Neural cell (in vitro differentiated cells): Measurements from ENCODE around the gene PCCA. TPM values are rescaled to one million over a fixed set of nuclear protein-coding genes. Genes with fewer than 3 reads are reported as not detected.
A peak's percentile ranks its signal among the peaks of the same experiment; 100 is the strongest.

Experiments
- H2AFZ ChIP-seq: fragments of 200-600, 300-800 bp; sonication (generic), shearing (Covaris generic); 2 replicates; pipeline ENCODE4 v1.6.0; 2014; ENCODE audit warnings: low read depth, mild to moderate bottlenecking, antibody characterized with exemption, low read length, moderate library complexity
- H3F3A ChIP-seq: fragments of 200-600 bp; shearing (Covaris generic); 2 replicates; pipeline ENCODE4 v1.6.1; 2016; ENCODE audit warnings: mild to moderate bottlenecking, moderate library complexity, mixed read lengths, antibody characterized with exemption, low read length; ENCODE audit not compliant: insufficient read depth, poor library complexity, severe bottlenecking
- H3K27ac ChIP-seq: fragments of 200-600, 300-800 bp; sonication (generic), shearing (Covaris generic); 2 replicates; pipeline ENCODE4 v1.5.1; 2014; ENCODE audit warnings: mild to moderate bottlenecking, low read length, moderate library complexity
- H3K27me3 ChIP-seq: fragments of 300-800, 200-600 bp; sonication (generic), shearing (Covaris generic); 2 replicates; pipeline ENCODE4 v1.6.0; 2014; ENCODE audit warnings: mild to moderate bottlenecking, low read depth, low read length, moderate library complexity; ENCODE audit not compliant: insufficient read depth
- H3K36me3 ChIP-seq: fragments of 300-800, 200-600 bp; sonication (generic), shearing (Covaris generic); 2 replicates; pipeline ENCODE4 v1.5.1; 2014; ENCODE audit warnings: mild to moderate bottlenecking, antibody characterized with exemption, low read length, moderate library complexity; ENCODE audit not compliant: insufficient read depth
- H3K4me2 ChIP-seq: fragments of 300-800, 200-600 bp; sonication (generic), shearing (Covaris generic); 2 replicates; pipeline ENCODE4 v1.6.0; 2014; ENCODE audit warnings: mild to moderate bottlenecking, low read length
- H3K4me3 ChIP-seq: fragments of 300-800, 200-600 bp; sonication (generic), shearing (Covaris generic); 2 replicates; pipeline ENCODE4 v1.5.1; 2014; ENCODE audit warnings: mild to moderate bottlenecking, low read length, moderate library complexity
- H3K79me2 ChIP-seq: fragments of 200-600 bp; shearing (Covaris generic); replicated peaks from 2 replicates; pipeline ENCODE4 v1.6.0; 2014; ENCODE audit warnings: mild to moderate bottlenecking, low read length, moderate library complexity; ENCODE audit not compliant: insufficient read depth
- H3K9ac ChIP-seq: fragments of 300-800, 200-600 bp; sonication (generic), shearing (Covaris generic); 2 replicates; pipeline ENCODE4 v1.6.1; 2016; ENCODE audit warnings: mild to moderate bottlenecking, low read length, mixed read lengths
- H3K9me2 ChIP-seq: fragments of 200-600 bp; shearing (Covaris generic); 2 replicates; pipeline ENCODE4 v1.6.1; 2016; ENCODE audit warnings: mild to moderate bottlenecking, low read length, mixed read lengths; ENCODE audit not compliant: insufficient read depth
- H3K9me3 ChIP-seq: fragments of 200-600, 300-800 bp; sonication (generic), shearing (Covaris generic); 2 replicates; pipeline ENCODE4 v1.6.1; 2016; ENCODE audit warnings: mild to moderate bottlenecking, mixed run types, low read length, moderate library complexity, mixed read lengths
- H4K20me1 ChIP-seq: fragments of 200-600 bp; shearing (Covaris generic); 2 replicates; pipeline ENCODE4 v1.6.1; 2016; ENCODE audit warnings: mild to moderate bottlenecking, mixed run types; ENCODE audit not compliant: insufficient read depth
- EP300 ChIP-seq: fragments of 450-650 bp; conservative IDR thresholded peaks from 2 replicates; pipeline ENCODE4 v1.6.1; 2014; ENCODE audit warnings: antibody characterized with exemption, mild to moderate bottlenecking, moderate library complexity; ENCODE audit not compliant: poor library complexity, severe bottlenecking
- EZH2 ChIP-seq: fragments of 200-600, 300-800 bp; shearing (Covaris generic), sonication (generic); IDR thresholded peaks from 2 replicates; pipeline ENCODE4 v1.6.1; 2014; ENCODE audit warnings: antibody characterized with exemption, low read length, borderline replicate concordance, mild to moderate bottlenecking; ENCODE audit not compliant: insufficient read depth, poor library complexity, severe bottlenecking
- MXI1 ChIP-seq: fragments of 450-650 bp; conservative IDR thresholded peaks from 2 replicates; pipeline ENCODE4 v1.6.1; 2014; ENCODE audit warnings: antibody characterized with exemption, mild to moderate bottlenecking; ENCODE audit not compliant: poor library complexity, severe bottlenecking
- POLR2AphosphoS5 ChIP-seq: IDR thresholded peaks from 2 replicates; pipeline ENCODE4 v1.6.1; 2012
- RAD21 ChIP-seq: fragments of 450-650 bp; conservative IDR thresholded peaks from 2 replicates; pipeline ENCODE4 v1.6.1; 2014; ENCODE audit warnings: antibody characterized with exemption, mild to moderate bottlenecking, moderate library complexity
- SMC3 ChIP-seq: fragments of 450-650 bp; conservative IDR thresholded peaks from 2 replicates; pipeline ENCODE4 v1.6.1; 2014; ENCODE audit warnings: antibody characterized with exemption, mild to moderate bottlenecking, moderate library complexity; ENCODE audit not compliant: poor library complexity
- TAF1 ChIP-seq: IDR thresholded peaks from 2 replicates; pipeline ENCODE4 v1.6.1; 2012; ENCODE audit warnings: low read depth
- polyA plus RNA-seq: library from polyadenylated mRNA; depleted of rRNA; stranded (reverse); fragments of >200 nt; gene quantifications from 2 replicates; pipeline ENCODE4 v1.2.3, GENCODE V29; 2014
- TF ChIP-seq, protein P1 (sequence below): fragments of 450-650 bp; IDR thresholded peaks from 2 replicates; pipeline ENCODE4 v1.5.1; 2014; ENCODE audit warnings: antibody characterized with exemption, mild to moderate bottlenecking, moderate library complexity; ENCODE audit not compliant: poor library complexity, severe bottlenecking
- TF ChIP-seq, protein P2 (sequence below): IDR thresholded peaks from 2 replicates; pipeline ENCODE4 v1.6.1; 2012; ENCODE audit warnings: borderline replicate concordance

Gene PCCA
- polyA plus RNA-seq, 1 donor from 2014 or later, result 17.0 TPM

DNA sequence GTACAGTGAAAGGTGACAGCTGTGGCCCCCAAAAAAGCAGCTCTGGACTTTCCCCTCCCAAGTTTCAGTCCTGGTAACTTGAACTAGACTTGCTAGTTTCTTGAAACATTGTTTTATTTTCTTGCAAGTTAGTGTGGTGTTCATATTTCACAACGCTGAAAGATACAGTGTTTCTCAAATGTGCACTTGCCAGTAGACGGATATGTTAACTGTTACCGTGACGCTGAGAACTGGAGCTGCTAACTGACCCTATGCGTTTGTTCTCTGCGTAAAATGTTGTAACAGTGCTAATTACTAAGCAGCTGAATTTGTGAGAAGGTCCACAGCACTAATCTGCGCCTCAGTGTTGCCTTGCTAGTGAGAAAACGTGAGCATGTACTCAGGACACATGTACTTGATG lies 420.1 kb downstream of the PCCA start:
- Histone ChIP-seq H3K9ac (no peak overlapping the region), H2AFZ (no peak overlapping the region), H4K20me1 (no peaks in the 10 kb centered on the region), H3K4me3 (no peak overlapping the region), H3F3A (peaks cover 3% of the 10 kb centered on the region), H3K36me3 (no peaks in the 10 kb centered on the region), H3K79me2 (no peaks in the 10 kb centered on the region), H3K27me3 (no peaks in the 10 kb centered on the region), H3K27ac (no peak overlapping the region), H3K9me2 (no peaks in the 10 kb centered on the region), H3K9me3 (no peaks in the 10 kb centered on the region), H3K4me2 (no peak overlapping the region)
- TF ChIP-seq SMC3, result no peak
- TF ChIP-seq, protein P1, sequence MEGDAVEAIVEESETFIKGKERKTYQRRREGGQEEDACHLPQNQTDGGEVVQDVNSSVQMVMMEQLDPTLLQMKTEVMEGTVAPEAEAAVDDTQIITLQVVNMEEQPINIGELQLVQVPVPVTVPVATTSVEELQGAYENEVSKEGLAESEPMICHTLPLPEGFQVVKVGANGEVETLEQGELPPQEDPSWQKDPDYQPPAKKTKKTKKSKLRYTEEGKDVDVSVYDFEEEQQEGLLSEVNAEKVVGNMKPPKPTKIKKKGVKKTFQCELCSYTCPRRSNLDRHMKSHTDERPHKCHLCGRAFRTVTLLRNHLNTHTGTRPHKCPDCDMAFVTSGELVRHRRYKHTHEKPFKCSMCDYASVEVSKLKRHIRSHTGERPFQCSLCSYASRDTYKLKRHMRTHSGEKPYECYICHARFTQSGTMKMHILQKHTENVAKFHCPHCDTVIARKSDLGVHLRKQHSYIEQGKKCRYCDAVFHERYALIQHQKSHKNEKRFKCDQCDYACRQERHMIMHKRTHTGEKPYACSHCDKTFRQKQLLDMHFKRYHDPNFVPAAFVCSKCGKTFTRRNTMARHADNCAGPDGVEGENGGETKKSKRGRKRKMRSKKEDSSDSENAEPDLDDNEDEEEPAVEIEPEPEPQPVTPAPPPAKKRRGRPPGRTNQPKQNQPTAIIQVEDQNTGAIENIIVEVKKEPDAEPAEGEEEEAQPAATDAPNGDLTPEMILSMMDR, result no peak
- no peak for TF ChIP-seq MXI1
- no peak for TF ChIP-seq EZH2
- TF ChIP-seq EP300, result no peak
- no peak for TF ChIP-seq POLR2AphosphoS5
- TF ChIP-seq, protein P2, sequence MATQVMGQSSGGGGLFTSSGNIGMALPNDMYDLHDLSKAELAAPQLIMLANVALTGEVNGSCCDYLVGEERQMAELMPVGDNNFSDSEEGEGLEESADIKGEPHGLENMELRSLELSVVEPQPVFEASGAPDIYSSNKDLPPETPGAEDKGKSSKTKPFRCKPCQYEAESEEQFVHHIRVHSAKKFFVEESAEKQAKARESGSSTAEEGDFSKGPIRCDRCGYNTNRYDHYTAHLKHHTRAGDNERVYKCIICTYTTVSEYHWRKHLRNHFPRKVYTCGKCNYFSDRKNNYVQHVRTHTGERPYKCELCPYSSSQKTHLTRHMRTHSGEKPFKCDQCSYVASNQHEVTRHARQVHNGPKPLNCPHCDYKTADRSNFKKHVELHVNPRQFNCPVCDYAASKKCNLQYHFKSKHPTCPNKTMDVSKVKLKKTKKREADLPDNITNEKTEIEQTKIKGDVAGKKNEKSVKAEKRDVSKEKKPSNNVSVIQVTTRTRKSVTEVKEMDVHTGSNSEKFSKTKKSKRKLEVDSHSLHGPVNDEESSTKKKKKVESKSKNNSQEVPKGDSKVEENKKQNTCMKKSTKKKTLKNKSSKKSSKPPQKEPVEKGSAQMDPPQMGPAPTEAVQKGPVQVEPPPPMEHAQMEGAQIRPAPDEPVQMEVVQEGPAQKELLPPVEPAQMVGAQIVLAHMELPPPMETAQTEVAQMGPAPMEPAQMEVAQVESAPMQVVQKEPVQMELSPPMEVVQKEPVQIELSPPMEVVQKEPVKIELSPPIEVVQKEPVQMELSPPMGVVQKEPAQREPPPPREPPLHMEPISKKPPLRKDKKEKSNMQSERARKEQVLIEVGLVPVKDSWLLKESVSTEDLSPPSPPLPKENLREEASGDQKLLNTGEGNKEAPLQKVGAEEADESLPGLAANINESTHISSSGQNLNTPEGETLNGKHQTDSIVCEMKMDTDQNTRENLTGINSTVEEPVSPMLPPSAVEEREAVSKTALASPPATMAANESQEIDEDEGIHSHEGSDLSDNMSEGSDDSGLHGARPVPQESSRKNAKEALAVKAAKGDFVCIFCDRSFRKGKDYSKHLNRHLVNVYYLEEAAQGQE, result no peak
- TF ChIP-seq TAF1, result no peak
- TF ChIP-seq RAD21, result no peak

DNA sequence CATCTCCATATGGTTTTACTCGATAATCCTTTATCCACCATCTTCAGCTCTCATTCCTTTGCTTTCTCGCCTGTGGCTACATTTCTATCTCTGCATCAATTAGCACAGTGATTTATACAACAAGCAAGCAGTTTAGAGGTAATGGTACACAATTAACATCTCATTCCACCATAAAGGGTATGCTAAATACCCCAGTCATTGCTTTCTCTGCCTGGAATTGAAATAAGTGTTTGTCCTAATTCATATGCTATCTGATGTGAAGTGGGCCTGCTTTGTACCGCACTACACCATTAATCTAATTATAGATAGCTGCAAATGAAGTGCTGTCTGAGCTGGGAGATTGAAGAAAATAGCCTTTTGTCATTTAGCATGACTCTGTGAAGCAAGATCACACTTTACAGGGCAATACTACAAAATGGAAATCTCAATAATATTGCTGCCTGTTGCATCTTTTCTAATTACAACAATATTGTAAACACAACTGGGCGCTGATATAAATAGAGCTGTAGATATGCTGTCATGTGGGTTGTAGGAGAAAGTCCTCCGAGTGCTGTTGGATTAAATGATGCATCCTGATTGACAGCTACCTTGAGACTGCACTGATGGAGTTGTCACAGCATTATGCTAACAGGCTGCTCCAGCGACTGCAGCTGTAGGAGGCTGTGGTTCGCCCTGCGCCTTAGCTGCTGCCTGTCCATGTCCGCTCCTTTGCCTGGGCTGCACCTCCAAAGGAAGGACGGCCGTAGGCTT lies 421.5 kb downstream of the PCCA start:
- Histone ChIP-seq H3K9me2 (no peaks in the 10 kb centered on the region), H3F3A (peaks cover 3% of the 10 kb centered on the region), H3K79me2 (no peaks in the 10 kb centered on the region), H3K27ac (peak overlapping the region; percentile 16), H3K27me3 (no peaks in the 10 kb centered on the region), H3K4me2 (peak overlapping the region; percentile 38), H3K4me3 (peak overlapping the region; percentile 49), H2AFZ (no peak overlapping the region), H3K36me3 (no peaks in the 10 kb centered on the region), H3K9ac (no peak overlapping the region), H4K20me1 (no peaks in the 10 kb centered on the region), H3K9me3 (no peaks in the 10 kb centered on the region)
- TF ChIP-seq RAD21, result no peak
- TF ChIP-seq, protein P2, result no peak
- TF ChIP-seq MXI1, result peak; percentile 32
- TF ChIP-seq EP300, result peak; percentile 87
- no peak for TF ChIP-seq EZH2
- TF ChIP-seq TAF1, result no peak
- peak; percentile 69 for TF ChIP-seq POLR2AphosphoS5
- peak; percentile 40 for TF ChIP-seq SMC3
- TF ChIP-seq, protein P1, result no peak
